Measurements from ENCODE around the gene BATF2.
A peak's percentile ranks its signal among the peaks of the same experiment; 100 is the strongest.

DNA sequence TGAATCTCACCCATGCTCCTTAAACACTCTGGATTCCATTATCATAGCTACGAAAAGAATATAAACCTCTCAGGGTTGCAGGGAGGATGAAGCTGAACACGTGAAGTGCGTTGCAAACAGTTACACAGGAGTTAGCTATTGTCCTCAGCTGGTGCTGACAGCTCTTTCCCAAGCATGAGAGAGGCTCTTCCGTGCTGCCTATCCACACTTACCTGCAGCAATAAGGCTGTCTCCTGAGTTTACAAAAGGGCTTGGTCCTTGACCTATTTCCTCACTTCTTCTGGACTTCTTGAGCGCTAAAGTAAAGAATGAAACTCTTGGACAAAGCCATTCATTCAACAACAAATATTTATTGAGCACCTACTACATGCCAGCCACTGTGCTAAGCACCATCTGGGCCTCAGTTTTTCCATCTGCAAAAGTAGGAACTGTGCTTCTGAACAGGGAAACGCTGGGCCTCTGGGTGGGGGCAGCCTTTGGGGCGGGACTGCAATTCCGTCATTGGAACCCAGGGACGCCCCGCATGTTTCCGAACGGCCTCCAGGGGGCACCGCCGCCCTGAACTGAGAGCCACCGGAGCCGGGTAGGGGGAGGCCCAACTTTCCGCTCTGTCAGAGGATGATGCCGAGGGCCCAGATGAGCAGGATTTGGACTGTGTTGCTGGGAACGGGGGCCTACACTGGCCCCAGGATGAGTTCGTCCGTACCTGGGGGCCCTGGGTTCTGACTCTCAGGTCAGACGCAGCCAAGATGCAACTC lies 16.5 kb upstream of the BATF2 start:
- TF ChIP-seq, protein P1, sequence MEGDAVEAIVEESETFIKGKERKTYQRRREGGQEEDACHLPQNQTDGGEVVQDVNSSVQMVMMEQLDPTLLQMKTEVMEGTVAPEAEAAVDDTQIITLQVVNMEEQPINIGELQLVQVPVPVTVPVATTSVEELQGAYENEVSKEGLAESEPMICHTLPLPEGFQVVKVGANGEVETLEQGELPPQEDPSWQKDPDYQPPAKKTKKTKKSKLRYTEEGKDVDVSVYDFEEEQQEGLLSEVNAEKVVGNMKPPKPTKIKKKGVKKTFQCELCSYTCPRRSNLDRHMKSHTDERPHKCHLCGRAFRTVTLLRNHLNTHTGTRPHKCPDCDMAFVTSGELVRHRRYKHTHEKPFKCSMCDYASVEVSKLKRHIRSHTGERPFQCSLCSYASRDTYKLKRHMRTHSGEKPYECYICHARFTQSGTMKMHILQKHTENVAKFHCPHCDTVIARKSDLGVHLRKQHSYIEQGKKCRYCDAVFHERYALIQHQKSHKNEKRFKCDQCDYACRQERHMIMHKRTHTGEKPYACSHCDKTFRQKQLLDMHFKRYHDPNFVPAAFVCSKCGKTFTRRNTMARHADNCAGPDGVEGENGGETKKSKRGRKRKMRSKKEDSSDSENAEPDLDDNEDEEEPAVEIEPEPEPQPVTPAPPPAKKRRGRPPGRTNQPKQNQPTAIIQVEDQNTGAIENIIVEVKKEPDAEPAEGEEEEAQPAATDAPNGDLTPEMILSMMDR (IDR thresholded peaks at IDR 0.05): peak; percentile 73 to 96 (median 90)
- TF ChIP-seq POLR2A (IDR thresholded peaks at IDR 0.05): peak in 3 of 4 donors; percentile 51 to 62 (median 58)
